Measurements from ENCODE around the gene VPS4A. TPM values are rescaled to one million over a fixed set of nuclear protein-coding genes. Genes with fewer than 3 reads are reported as not detected.
"Not testable (repeated sequence)": the region's sequence is repeated elsewhere in the genome, so short reads cannot be mapped to it uniquely, and the experiment has no call there.

Gene VPS4A
- total RNA-seq, 2 experiments from 2014 or later, result 30.5 to 31.2 TPM

- no peaks in the 10 kb centered on the region for H3K4me1 Mint-ChIP-seq (ENCODE audit: low read depth)
- TF ChIP-seq CTCF (IDR thresholded peaks at IDR 0.05), result no peak
- H3K27me3 Mint-ChIP-seq, result no peaks in the 10 kb centered on the region
- no peak overlapping the region for H3K4me3 Mint-ChIP-seq
- no peaks in the 10 kb centered on the region for H3K9me3 Mint-ChIP-seq
- no peak overlapping the region for H3K27ac Mint-ChIP-seq
- intact Hi-C loops (cut with micrococcal nuclease), result no loop called here
- ChIA-PET CTCF (interaction anchor here (0.7 to 2.0 kb wide), 3 partner anchors 10 to 1509 kb away, joined by 3 to 7 read pairs (median 4); no protein-coding TSS in a partner anchor), POLR2A (interaction anchor here (1.0 kb wide), 1 partner anchor 141 kb away, joined by 3 read pairs; no protein-coding TSS in a partner anchor)
- H3K36me3 Mint-ChIP-seq (ENCODE audit: low read depth), result no peaks in the 10 kb centered on the region
- DNase-seq (no peak), ATAC-seq (no peak)
These were observed 33.7 kb upstream of the VPS4A start for GRCh38 chr16:69277413-69277812.

DNA sequence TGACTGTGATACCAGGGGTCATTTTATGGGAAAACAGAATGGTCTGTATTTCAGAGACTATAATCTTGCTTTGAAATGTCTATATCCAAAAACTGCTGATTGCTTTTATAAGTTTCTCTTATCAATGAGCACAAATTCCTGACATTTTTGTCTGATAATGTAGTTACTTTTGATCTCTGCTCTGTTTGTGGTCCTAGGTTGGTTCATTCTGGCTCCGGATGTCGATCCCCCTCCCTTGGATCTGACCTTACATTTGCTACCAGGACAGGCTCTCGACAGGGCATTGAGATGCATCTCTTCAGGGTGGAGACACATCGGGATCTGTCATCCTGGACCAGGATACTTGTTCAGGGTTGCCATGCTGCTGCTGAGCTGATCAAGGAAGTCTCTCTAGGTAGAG, 27.3 kb upstream of the VPS4A start:
- Mint-ChIP-seq H3K27ac (no peak overlapping the region), H3K36me3 (ENCODE audit: low read depth) (no peaks in the 10 kb centered on the region), H3K27me3 (no peaks in the 10 kb centered on the region), H3K4me1 (ENCODE audit: low read depth) (peaks cover 3% of the 10 kb centered on the region), H3K9me3 (no peaks in the 10 kb centered on the region), H3K4me3 (no peak overlapping the region)
- DNase-seq (no peak), ATAC-seq (no peak)
- no peak for TF ChIP-seq CTCF (IDR thresholded peaks at IDR 0.05)
- CTCF ChIA-PET, result interaction anchor here (1.0 to 1.1 kb wide), 3 partner anchors 27 to 171 kb away, joined by 3 read pairs; no protein-coding TSS in a partner anchor
- intact Hi-C loops (cut with micrococcal nuclease), result no loop called here
- POLR2A ChIA-PET, result interaction anchor here (0.7 kb wide), 1 partner anchor 465 kb away, joined by 4 read pairs; no protein-coding TSS in a partner anchor

DNA sequence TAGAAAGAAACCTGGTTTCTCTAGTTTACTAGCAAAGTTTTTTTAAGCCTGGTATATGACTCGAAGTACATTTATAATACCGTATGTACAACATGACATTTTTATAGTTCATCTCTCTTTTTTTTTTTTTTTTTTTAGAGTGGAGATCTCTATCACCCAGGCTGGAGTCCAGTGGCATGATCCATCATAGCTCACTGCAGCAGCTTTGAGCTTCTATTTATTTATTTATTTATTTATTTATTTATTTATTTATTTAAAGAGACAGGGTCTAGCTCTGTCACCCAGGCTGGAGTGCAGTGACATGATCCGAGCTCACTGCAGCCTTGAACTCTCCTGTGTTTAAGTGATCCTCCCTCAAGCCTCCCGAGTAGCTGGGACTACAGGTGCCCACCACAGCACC, 25.9 kb upstream of the VPS4A start:
- Mint-ChIP-seq H3K4me3 (no peak overlapping the region), H3K27me3 (no peaks in the 10 kb centered on the region), H3K27ac (no peak overlapping the region), H3K9me3 (no peaks in the 10 kb centered on the region), H3K36me3 (ENCODE audit: low read depth) (no peaks in the 10 kb centered on the region), H3K4me1 (ENCODE audit: low read depth) (peaks cover 3% of the 10 kb centered on the region)
- CTCF ChIA-PET, result interaction anchor here (1.0 to 5.4 kb wide), 9 partner anchors 9 to 204 kb away, joined by 3 to 77 read pairs (median 5); no protein-coding TSS in a partner anchor
- no peak for DNase-seq
- no peak for ATAC-seq
- intact Hi-C loops (cut with micrococcal nuclease), result loop anchor here (5.0 kb wide), 1 partner anchor 133 kb away; no protein-coding TSS in a partner anchor
- POLR2A ChIA-PET, result interaction anchor here (0.7 to 1.6 kb wide), 2 partner anchors 153 to 341 kb away, joined by 3 to 4 read pairs; partner anchors contain the start of genes CHTF8 and UTP4
- no peak for TF ChIP-seq CTCF (IDR thresholded peaks at IDR 0.05)

- no peak overlapping the region for H3K27ac Mint-ChIP-seq
- CTCF ChIA-PET, result interaction anchor here (0.7 to 5.4 kb wide), 13 partner anchors 8 to 136 kb away, joined by 3 to 77 read pairs (median 4); partner anchors contain the start of genes COG8, NIP7 and VPS4A
- H3K9me3 Mint-ChIP-seq, result no peaks in the 10 kb centered on the region
These were observed 24.0 kb upstream of the VPS4A start for GRCh38 chr16:69286941-69287713.

DNA sequence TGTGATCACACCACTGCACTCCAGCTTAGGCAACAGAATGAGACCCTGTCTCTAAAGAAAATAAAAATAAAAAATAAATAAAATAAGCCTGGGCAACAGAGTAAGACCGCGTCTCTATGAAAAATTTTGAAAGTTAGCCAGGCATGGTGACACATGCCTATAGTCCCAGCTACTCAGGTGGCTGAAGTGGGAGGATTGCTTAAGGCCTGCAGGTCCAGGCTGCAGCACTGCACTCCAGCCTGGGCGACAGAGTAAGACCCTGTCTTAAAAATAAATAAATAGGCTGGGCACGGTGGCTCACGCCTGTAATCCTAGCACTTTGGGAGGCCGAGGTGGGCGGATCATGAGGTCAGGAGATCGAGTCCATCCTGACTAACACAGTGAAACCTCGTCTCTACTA, 19.5 kb upstream of the VPS4A start:
- H3K9me3 Mint-ChIP-seq; DNase-seq; CTCF ChIA-PET; ATAC-seq; POLR2A ChIA-PET; H3K4me3 Mint-ChIP-seq; H3K36me3 Mint-ChIP-seq (ENCODE audit: low read depth); H3K27me3 Mint-ChIP-seq; H3K4me1 Mint-ChIP-seq (ENCODE audit: low read depth); H3K27ac Mint-ChIP-seq; intact Hi-C loops (cut with micrococcal nuclease): not testable (repeated sequence)

More at GRCh38 chr16:69286941-69287713, 24.0 kb upstream of the VPS4A start:
- POLR2A ChIA-PET, result interaction anchor here (0.6 kb wide), 1 partner anchor 69 kb away, joined by 3 read pairs; no protein-coding TSS in a partner anchor
- no peaks in the 10 kb centered on the region for H3K27me3 Mint-ChIP-seq
- peaks cover 3% of the 10 kb centered on the region for H3K4me1 Mint-ChIP-seq (ENCODE audit: low read depth)
- H3K4me3 Mint-ChIP-seq, result no peak overlapping the region
- intact Hi-C loops (cut with micrococcal nuclease), result loop anchor here (5.0 kb wide), 1 partner anchor 135 kb away; no protein-coding TSS in a partner anchor
- DNase-seq (peak; percentile 55), ATAC-seq (peak; percentile 27)
- peak; percentile 86 for TF ChIP-seq CTCF (IDR thresholded peaks at IDR 0.05)
- H3K36me3 Mint-ChIP-seq (ENCODE audit: low read depth), result no peaks in the 10 kb centered on the region
